Esophagus squamous epithelium (tissue), 5 donors: ENCODE results near the gene TBC1D32. TPM values are rescaled to one million over a fixed set of nuclear protein-coding genes. Genes with fewer than 3 reads are reported as not detected.
"Not testable (repeated sequence)": the region's sequence is repeated elsewhere in the genome, so short reads cannot be mapped to it uniquely, and the experiment has no call there.

ENCODE experiments used
- DNase-seq: peaks from one replicate; lab custom pipeline; 2025; lab: John Stamatoyannopoulos, UW
- H3K27ac ChIP-seq, 4 donors: fragments of 200-600 bp; sonication (generic); one replicate each; pipeline ENCODE4 v1.5.1; 2016 to 2019; ENCODE audit warnings: mild to moderate bottlenecking in 1 of 4
- H3K27me3 ChIP-seq, 4 donors: fragments of 200-600 bp; sonication (generic); 1 replicate in 3 of 4; 2 replicates in 1 of 4; pipeline versions ENCODE4 v1.5.1 to v1.6.0; 2017 to 2021; ENCODE audit warnings: antibody characterized with exemption in 1 of 4
- H3K36me3 ChIP-seq, 3 donors: fragments of 200-600 bp; sonication (generic); one replicate each; pipeline ENCODE4 v1.5.1; 2016 to 2019
- H3K4me1 ChIP-seq, 3 donors: fragments of 200-600 bp; sonication (generic); one replicate each; pipeline ENCODE4 v1.5.1; 2017 to 2019
- H3K4me3 ChIP-seq, 4 donors: fragments of 200-600 bp; sonication (generic); 1 replicate in 3 of 4; 2 replicates in 1 of 4; pipeline ENCODE4 v1.5.1; 2016 to 2019; ENCODE audit warnings: mild to moderate bottlenecking in 2 of 4, moderate library complexity in 1 of 4
- H3K9me3 ChIP-seq, 3 donors: fragments of 200-600 bp; sonication (generic); one replicate each; pipeline ENCODE4 v1.5.1; 2016 to 2019
- POLR2A ChIP-seq, 4 donors: fragments of 450-650 bp; IDR thresholded peaks; one replicate each; pipeline ENCODE4 v1.6.1; 2017; ENCODE audit warnings: antibody characterized with exemption in 4 of 4, mild to moderate bottlenecking in 4 of 4, moderate library complexity in 3 of 4
- WGBS, 2 donors: methylation state at CpG; one replicate each; pipeline ENCODE4 v1.1.5; 2018; 5-methylcytosine and 5-hydroxymethylcytosine counted together
- intact Hi-C: fragments of 100-400 bp; cut with DNase I; formaldehyde crosslinking; loops from one replicate; pipeline ENCODE4 v1.15.0; 2022
- total RNA-seq, 4 donors: library from RNA; depleted of rRNA; stranded (reverse); fragments of >200 nt; gene quantifications; one replicate each; pipeline ENCODE4 v1.1.0, GENCODE V29; 2016
- TF ChIP-seq, protein P1 (sequence below), 6 experiments: fragments of 450-650 bp in 4 of 6; fragments of 200-600 bp in 2 of 6; sonication (generic) in 2 of 6; IDR thresholded peaks; one replicate each; pipeline ENCODE4 v1.5.1; 2016 to 2019; ENCODE audit warnings: antibody characterized with exemption in 6 of 6, mild to moderate bottlenecking in 4 of 6, moderate library complexity in 4 of 6
- donor health status: DM: yes; HTN: yes; CAD: no.

Gene TBC1D32, protein sequence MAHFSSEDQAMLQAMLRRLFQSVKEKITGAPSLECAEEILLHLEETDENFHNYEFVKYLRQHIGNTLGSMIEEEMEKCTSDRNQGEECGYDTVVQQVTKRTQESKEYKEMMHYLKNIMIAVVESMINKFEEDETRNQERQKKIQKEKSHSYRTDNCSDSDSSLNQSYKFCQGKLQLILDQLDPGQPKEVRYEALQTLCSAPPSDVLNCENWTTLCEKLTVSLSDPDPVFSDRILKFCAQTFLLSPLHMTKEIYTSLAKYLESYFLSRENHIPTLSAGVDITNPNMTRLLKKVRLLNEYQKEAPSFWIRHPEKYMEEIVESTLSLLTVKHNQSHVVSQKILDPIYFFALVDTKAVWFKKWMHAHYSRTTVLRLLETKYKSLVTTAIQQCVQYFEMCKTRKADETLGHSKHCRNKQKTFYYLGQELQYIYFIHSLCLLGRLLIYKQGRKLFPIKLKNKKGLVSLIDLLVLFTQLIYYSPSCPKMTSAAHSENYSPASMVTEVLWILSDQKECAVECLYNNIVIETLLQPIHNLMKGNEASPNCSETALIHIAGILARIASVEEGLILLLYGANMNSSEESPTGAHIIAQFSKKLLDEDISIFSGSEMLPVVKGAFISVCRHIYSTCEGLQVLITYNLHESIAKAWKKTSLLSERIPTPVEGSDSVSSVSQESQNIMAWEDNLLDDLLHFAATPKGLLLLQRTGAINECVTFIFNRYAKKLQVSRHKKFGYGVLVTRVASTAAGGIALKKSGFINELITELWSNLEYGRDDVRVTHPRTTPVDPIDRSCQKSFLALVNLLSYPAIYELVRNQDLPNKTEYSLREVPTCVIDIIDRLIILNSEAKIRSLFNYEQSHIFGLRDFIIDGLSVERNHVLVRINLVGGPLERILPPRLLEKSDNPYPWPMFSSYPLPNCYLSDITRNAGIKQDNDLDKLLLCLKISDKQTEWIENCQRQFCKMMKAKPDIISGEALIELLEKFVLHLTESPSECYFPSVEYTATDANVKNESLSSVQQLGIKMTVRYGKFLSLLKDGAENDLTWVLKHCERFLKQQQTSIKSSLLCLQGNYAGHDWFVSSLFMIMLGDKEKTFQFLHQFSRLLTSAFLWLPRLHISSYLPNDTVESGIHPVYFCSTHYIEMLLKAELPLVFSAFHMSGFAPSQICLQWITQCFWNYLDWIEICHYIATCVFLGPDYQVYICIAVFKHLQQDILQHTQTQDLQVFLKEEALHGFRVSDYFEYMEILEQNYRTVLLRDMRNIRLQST
- total RNA-seq, result 1 to 10 TPM; 2.2 to 6.5 (median 3.8) TPM

- intact Hi-C loops, result no loop called here
- TF ChIP-seq, protein P1, sequence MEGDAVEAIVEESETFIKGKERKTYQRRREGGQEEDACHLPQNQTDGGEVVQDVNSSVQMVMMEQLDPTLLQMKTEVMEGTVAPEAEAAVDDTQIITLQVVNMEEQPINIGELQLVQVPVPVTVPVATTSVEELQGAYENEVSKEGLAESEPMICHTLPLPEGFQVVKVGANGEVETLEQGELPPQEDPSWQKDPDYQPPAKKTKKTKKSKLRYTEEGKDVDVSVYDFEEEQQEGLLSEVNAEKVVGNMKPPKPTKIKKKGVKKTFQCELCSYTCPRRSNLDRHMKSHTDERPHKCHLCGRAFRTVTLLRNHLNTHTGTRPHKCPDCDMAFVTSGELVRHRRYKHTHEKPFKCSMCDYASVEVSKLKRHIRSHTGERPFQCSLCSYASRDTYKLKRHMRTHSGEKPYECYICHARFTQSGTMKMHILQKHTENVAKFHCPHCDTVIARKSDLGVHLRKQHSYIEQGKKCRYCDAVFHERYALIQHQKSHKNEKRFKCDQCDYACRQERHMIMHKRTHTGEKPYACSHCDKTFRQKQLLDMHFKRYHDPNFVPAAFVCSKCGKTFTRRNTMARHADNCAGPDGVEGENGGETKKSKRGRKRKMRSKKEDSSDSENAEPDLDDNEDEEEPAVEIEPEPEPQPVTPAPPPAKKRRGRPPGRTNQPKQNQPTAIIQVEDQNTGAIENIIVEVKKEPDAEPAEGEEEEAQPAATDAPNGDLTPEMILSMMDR (IDR thresholded peaks at IDR 0.05), result peak in 3 of 6 experiments; percentile 11 to 16 (median 14)
- peak in 2 of 4 donors; percentile 28 to 30 for TF ChIP-seq POLR2A (IDR thresholded peaks at IDR 0.05)
- DNase-seq, result peak; percentile 41
- H3K9me3 ChIP-seq, result no peaks in the 10 kb centered on the region
- H3K27ac ChIP-seq, result peak within 1 kb of the TSS; percentile 96 to 99 (median 96)
- no peaks in the 10 kb centered on the region for H3K27me3 ChIP-seq
- H3K4me1 ChIP-seq, result peaks cover 0 to 18% (median 0%) of the 10 kb centered on the region in 3 donors
- peak within 1 kb of the TSS; percentile 63 to 87 (median 80) for H3K4me3 ChIP-seq
- H3K36me3 ChIP-seq, result no peaks in the 10 kb centered on the region
- 1% methylated on average over 19 to 42 of the region's 52 CpGs for WGBS, 2 donors
Observed at GRCh38 chr6:121334299-121335086, at the start of gene TBC1D32. Gene TBC1D32, minus strand, starts transcription at chr6:121334480. Its CDS starts 50 bp downstream, at chr6:121334430.

DNA sequence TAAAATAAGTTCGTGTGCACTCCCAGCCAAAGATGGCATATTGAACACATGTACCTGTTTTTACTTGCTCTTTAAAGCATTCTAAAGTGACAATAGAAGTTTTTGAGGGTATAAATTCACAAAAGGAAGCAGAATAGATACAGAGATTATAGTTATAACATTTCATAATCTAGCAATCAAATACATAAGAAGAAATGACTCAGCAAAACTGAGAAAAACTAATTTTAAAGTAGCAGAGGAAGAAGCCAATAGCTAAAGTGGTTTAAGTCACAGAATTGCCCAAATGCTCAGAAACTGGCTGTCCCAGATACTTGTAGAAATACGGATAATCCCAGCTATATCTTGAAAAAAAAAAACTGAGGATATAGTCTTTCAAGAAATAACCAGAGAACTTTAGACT is 49.2 kb upstream of the TBC1D32 start:
- intact Hi-C loops, result no loop called here
- DNase-seq, result no peak
- TF ChIP-seq, protein P1 (IDR thresholded peaks at IDR 0.05), result no peak
- no peak for TF ChIP-seq POLR2A (IDR thresholded peaks at IDR 0.05)
- Histone ChIP-seq H3K27ac (no peak overlapping the region), H3K4me3 (no peak overlapping the region), H3K27me3 (no peaks in the 10 kb centered on the region), H3K9me3 (no peaks in the 10 kb centered on the region), H3K36me3 (no peaks in the 10 kb centered on the region), H3K4me1 (no peaks in the 10 kb centered on the region)
- WGBS, 2 donors, result 29 to 42% methylated on average over 2 of the region's 2 CpGs

DNA sequence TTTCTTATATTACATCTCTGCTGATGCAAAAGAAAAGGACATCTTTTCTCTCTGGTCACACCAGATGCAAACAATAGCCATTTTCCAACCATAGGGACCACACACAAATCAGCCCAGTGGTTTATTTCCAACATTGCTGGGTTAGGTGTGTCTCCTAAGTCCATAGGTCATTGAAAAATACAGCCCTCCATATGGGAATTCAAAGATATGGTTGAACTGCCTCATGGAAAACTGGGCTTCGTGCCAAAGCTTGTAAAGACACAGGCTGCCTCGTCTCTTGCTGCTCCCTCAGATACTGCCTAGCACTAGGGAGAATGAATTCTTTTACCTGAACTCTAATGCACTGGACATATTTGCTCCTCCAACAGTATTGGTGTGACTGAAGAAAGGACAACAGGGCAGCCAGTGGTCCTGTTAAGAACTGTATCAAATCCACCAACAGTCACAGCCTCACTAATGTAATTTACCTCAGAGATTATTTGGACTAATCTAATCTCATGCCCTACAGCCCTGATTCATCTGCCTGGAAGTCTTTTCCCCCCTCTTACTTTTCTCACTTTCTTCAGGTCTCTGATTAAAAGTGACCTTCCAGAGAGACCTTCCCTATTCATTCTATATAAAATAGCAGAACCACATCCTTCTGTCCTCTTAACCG is 48.3 kb upstream of the TBC1D32 start:
- Histone ChIP-seq H3K36me3 (no peaks in the 10 kb centered on the region), H3K4me3 (no peak overlapping the region), H3K4me1 (no peaks in the 10 kb centered on the region), H3K27ac (no peak overlapping the region), H3K27me3 (no peaks in the 10 kb centered on the region), H3K9me3 (no peaks in the 10 kb centered on the region)
- no peak for DNase-seq
- TF ChIP-seq POLR2A (IDR thresholded peaks at IDR 0.05), result no peak
- TF ChIP-seq, protein P1 (IDR thresholded peaks at IDR 0.05), result no peak
- WGBS, 2 donors, result 58 to 69% methylated on average over 3 of the region's 3 CpGs
- intact Hi-C loops, result no loop called here

GRCh38 chr6:121376411-121376810 is 42.1 kb upstream of the TBC1D32 start:
- no peaks in the 10 kb centered on the region for H3K4me1 ChIP-seq
- no peak overlapping the region for H3K4me3 ChIP-seq
- no peak for TF ChIP-seq POLR2A (IDR thresholded peaks at IDR 0.05)
- TF ChIP-seq, protein P1 (IDR thresholded peaks at IDR 0.05), result no peak
- no peaks in the 10 kb centered on the region for H3K27me3 ChIP-seq
- no peak for DNase-seq
- whole genome bisulfite sequencing, 2 donors, result 60 to 83% methylated on average over 4 of the region's 4 CpGs
- intact Hi-C loops, result no loop called here
- H3K36me3 ChIP-seq, result no peaks in the 10 kb centered on the region
- peaks cover 0 to 10% (median 0%) of the 10 kb centered on the region in 3 donors for H3K9me3 ChIP-seq
- no peak overlapping the region for H3K27ac ChIP-seq

DNA sequence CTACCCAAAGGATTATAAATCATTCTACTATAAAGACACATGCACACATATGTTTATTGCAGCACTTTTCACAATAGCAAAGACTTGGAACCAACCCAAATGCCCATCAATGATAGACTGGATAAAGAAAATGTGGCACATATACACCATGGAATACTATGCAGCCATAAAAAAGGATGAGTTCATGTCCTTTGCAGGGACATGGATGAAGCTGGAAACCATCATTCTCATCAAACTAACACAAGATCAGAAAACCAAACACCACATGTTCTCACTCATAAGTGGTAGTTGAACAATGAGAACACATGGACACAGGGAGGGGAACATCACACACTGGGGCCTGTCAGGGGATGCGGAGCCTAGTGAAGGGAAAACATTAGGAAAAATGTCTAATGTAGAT is 39.9 kb upstream of the TBC1D32 start:
- intact Hi-C loops, H3K4me3 ChIP-seq, H3K36me3 ChIP-seq, H3K27me3 ChIP-seq, H3K9me3 ChIP-seq, H3K4me1 ChIP-seq, DNase-seq, H3K27ac ChIP-seq: not testable (repeated sequence)
- WGBS, 2 donors, result 87 to 91% methylated on average over 1 of the region's 1 CpG
